ENCODE data around the gene AP3S2.

Gene AP3S2

GRCh38 chr15:89899295-89899945 lies 5.6 kb upstream of the AP3S2 start:
- H3K9me3 ChIP-seq (ENCODE audit: control insufficient read depth, low read length), result no peaks in the 10 kb centered on the region
- H2AFZ ChIP-seq, result no peak overlapping the region
- no peaks in the 10 kb centered on the region for H3K36me3 ChIP-seq (ENCODE audit: control insufficient read depth, insufficient read depth, low read length)
- TF ChIP-seq CTCF (IDR thresholded peaks at IDR 0.05), result no peak
- H3K4me3 ChIP-seq (ENCODE audit: low read depth, low read length), result no peak overlapping the region
- H3K4me2 ChIP-seq (ENCODE audit: low read length), result no peak overlapping the region
- no peaks in the 10 kb centered on the region for H3K79me2 ChIP-seq
- H3K27ac ChIP-seq, result no peak overlapping the region
- H3K9ac ChIP-seq, result no peak overlapping the region
- H3K27me3 ChIP-seq (ENCODE audit: control insufficient read depth, insufficient read depth, low read length), result no peaks in the 10 kb centered on the region
- no peaks in the 10 kb centered on the region for H3K4me1 ChIP-seq

GRCh38 chr15:89898614-89899294 lies 5.0 kb upstream of the AP3S2 start:
- no peaks in the 10 kb centered on the region for H3K27me3 ChIP-seq (ENCODE audit: control insufficient read depth, insufficient read depth, low read length)
- H3K79me2 ChIP-seq, result no peaks in the 10 kb centered on the region
- H3K4me1 ChIP-seq, result no peaks in the 10 kb centered on the region
- H3K4me2 ChIP-seq (ENCODE audit: low read length), result peak overlapping the region; percentile 31
- H3K9ac ChIP-seq, result no peak overlapping the region
- no peaks in the 10 kb centered on the region for H3K9me3 ChIP-seq (ENCODE audit: control insufficient read depth, low read length)
- H2AFZ ChIP-seq, result no peak overlapping the region
- TF ChIP-seq CTCF (IDR thresholded peaks at IDR 0.05), result peak; percentile 52
- peak overlapping the region; percentile 8 for H3K27ac ChIP-seq
- no peak overlapping the region for H3K4me3 ChIP-seq (ENCODE audit: low read depth, low read length)
- no peaks in the 10 kb centered on the region for H3K36me3 ChIP-seq (ENCODE audit: control insufficient read depth, insufficient read depth, low read length)

- no peak overlapping the region for H3K9ac ChIP-seq
- H3K9me3 ChIP-seq (ENCODE audit: control insufficient read depth, low read length), result no peaks in the 10 kb centered on the region
- no peaks in the 10 kb centered on the region for H3K36me3 ChIP-seq (ENCODE audit: control insufficient read depth, insufficient read depth, low read length)
- TF ChIP-seq CTCF (IDR thresholded peaks at IDR 0.05), result no peak
- no peak overlapping the region for H3K4me3 ChIP-seq (ENCODE audit: low read depth, low read length)
- no peak overlapping the region for H2AFZ ChIP-seq
- no peaks in the 10 kb centered on the region for H3K4me1 ChIP-seq
- H3K79me2 ChIP-seq, result no peaks in the 10 kb centered on the region
- H3K4me2 ChIP-seq (ENCODE audit: low read length), result peak overlapping the region; percentile 31
- H3K27me3 ChIP-seq (ENCODE audit: control insufficient read depth, insufficient read depth, low read length), result no peaks in the 10 kb centered on the region
- H3K27ac ChIP-seq, result peak overlapping the region; percentile 8
These were observed 4.4 kb upstream of the AP3S2 start for GRCh38 chr15:89898146-89898545.

GRCh38 chr15:89893027-89893426 lies 767 bp downstream of the AP3S2 start:
- Histone ChIP-seq H3K9me3 (ENCODE audit: control insufficient read depth, low read length) (no peaks in the 10 kb centered on the region), H3K79me2 (no peaks in the 10 kb centered on the region), H3K9ac (no peak overlapping the region), H3K36me3 (ENCODE audit: control insufficient read depth, insufficient read depth, low read length) (no peaks in the 10 kb centered on the region), H3K4me2 (ENCODE audit: low read length) (peak overlapping the region; percentile 78), H2AFZ (peak overlapping the region; percentile 83), H3K4me1 (peaks cover 2% of the 10 kb centered on the region), H3K27me3 (ENCODE audit: control insufficient read depth, insufficient read depth, low read length) (no peaks in the 10 kb centered on the region), H3K4me3 (ENCODE audit: low read depth, low read length) (peak overlapping the region; percentile 90), H3K27ac (peak overlapping the region; percentile 86)
- TF ChIP-seq CTCF (IDR thresholded peaks at IDR 0.05), result no peak

Data from parathyroid adenoma (tissue), 2 donors.